ENCODE measurements around the gene NCR2. TPM values are rescaled to one million over a fixed set of nuclear protein-coding genes. Genes with fewer than 3 reads are reported as not detected.
A peak's percentile ranks its signal among the peaks of the same experiment; 100 is the strongest.

The NCR2 gene
- total and polyA plus RNA-seq, 2 of the 13 experiments (the other 11 are each of a cell fraction or from before 2014, with no cell fraction given) = not detected

- 0 out of 2 replicates have a peak, but pooled peaks have one; percentile 7 for TF ChIP-seq SUZ12 (IDR thresholded peaks at IDR 0.05; ENCODE audit: low read depth, low read length)
- TF ChIP-seq, protein P1, sequence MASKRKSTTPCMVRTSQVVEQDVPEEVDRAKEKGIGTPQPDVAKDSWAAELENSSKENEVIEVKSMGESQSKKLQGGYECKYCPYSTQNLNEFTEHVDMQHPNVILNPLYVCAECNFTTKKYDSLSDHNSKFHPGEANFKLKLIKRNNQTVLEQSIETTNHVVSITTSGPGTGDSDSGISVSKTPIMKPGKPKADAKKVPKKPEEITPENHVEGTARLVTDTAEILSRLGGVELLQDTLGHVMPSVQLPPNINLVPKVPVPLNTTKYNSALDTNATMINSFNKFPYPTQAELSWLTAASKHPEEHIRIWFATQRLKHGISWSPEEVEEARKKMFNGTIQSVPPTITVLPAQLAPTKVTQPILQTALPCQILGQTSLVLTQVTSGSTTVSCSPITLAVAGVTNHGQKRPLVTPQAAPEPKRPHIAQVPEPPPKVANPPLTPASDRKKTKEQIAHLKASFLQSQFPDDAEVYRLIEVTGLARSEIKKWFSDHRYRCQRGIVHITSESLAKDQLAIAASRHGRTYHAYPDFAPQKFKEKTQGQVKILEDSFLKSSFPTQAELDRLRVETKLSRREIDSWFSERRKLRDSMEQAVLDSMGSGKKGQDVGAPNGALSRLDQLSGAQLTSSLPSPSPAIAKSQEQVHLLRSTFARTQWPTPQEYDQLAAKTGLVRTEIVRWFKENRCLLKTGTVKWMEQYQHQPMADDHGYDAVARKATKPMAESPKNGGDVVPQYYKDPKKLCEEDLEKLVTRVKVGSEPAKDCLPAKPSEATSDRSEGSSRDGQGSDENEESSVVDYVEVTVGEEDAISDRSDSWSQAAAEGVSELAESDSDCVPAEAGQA (IDR thresholded peaks at IDR 0.05; ENCODE audit: low read depth) = no peak
- TF ChIP-seq, protein P1 (CRISPR knock-in tag; IDR thresholded peaks at IDR 0.05; ENCODE audit: borderline replicate concordance) = no peak
- no peak; the same call in 1 of the 2 replicates for TF ChIP-seq ZZZ3 (CRISPR knock-in tag; IDR thresholded peaks at IDR 0.05; ENCODE audit: borderline replicate concordance)
- no peak for TF ChIP-seq CREB3 (CRISPR knock-in tag; IDR thresholded peaks at IDR 0.05)
- TF ChIP-seq MXD3 (CRISPR knock-in tag; IDR thresholded peaks at IDR 0.05) = peak; percentile 64
- TF ChIP-seq LBX2 (CRISPR knock-in tag; IDR thresholded peaks at IDR 0.05; ENCODE audit: borderline replicate concordance) = no peak
- TF ChIP-seq SNAI1 (CRISPR knock-in tag; IDR thresholded peaks at IDR 0.05; ENCODE audit: borderline replicate concordance) = no peak
- TF ChIP-seq ZNF296 (CRISPR knock-in tag; conservative IDR thresholded peaks at IDR 0.05) = no peak
- TF ChIP-seq JDP2 (CRISPR knock-in tag; IDR thresholded peaks at IDR 0.05; ENCODE audit: borderline replicate concordance) = no peak
- TF ChIP-seq, protein P2, sequence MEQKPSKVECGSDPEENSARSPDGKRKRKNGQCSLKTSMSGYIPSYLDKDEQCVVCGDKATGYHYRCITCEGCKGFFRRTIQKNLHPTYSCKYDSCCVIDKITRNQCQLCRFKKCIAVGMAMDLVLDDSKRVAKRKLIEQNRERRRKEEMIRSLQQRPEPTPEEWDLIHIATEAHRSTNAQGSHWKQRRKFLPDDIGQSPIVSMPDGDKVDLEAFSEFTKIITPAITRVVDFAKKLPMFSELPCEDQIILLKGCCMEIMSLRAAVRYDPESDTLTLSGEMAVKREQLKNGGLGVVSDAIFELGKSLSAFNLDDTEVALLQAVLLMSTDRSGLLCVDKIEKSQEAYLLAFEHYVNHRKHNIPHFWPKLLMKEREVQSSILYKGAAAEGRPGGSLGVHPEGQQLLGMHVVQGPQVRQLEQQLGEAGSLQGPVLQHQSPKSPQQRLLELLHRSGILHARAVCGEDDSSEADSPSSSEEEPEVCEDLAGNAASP (CRISPR knock-in tag; IDR thresholded peaks at IDR 0.05; ENCODE audit: borderline replicate concordance) = no peak
- TF ChIP-seq E2F1 (CRISPR knock-in tag; IDR thresholded peaks at IDR 0.05) = no peak
- TF ChIP-seq CEBPZ (IDR thresholded peaks at IDR 0.05; ENCODE audit: low read length) = no peak
Measured at GRCh38 chr6:41318654-41319565, 16.5 kb upstream of the NCR2 start (continued).

All from HepG2 (cell line).